Hepatocyte (in vitro differentiated cells): ENCODE measurements around the gene MICU2.

Experiments
- CTCF ChIP-seq: fragments of 200-600 bp; sonication (generic); IDR thresholded peaks from 2 replicates; pipeline ENCODE4 v1.5.1; 2016; ENCODE audit warnings: antibody characterized with exemption, mild to moderate bottlenecking; ENCODE audit not compliant: poor library complexity
- EZH2 ChIP-seq: fragments of 200-600 bp; sonication (generic); IDR thresholded peaks from 2 replicates; pipeline ENCODE4 v1.6.1; 2016; ENCODE audit warnings: antibody characterized with exemption, mild to moderate bottlenecking, borderline replicate concordance

- TF ChIP-seq CTCF = no peak
- TF ChIP-seq EZH2 = no peak
These were observed 64.3 kb downstream of the MICU2 start for GRCh38 chr13:21539687-21540086.
